DND-41 (cell line): Measurements from ENCODE around the gene CTIF.

Source experiments
- CTCF ChIP-seq: IDR thresholded peaks from 2 replicates; pipeline ENCODE4 v1.5.1; 2012; ENCODE audit warnings: borderline replicate concordance, low read length, moderate library complexity, mild to moderate bottlenecking; ENCODE audit not compliant: poor library complexity, severe bottlenecking; ENCODE audit errors: extremely low read depth
- EZH2 ChIP-seq: IDR thresholded peaks from 3 replicates; pipeline ENCODE4 v1.6.1; 2012; ENCODE audit warnings: borderline replicate concordance, low read depth, mild to moderate bottlenecking, moderate library complexity, low read length, inconsistent platforms; ENCODE audit not compliant: severe bottlenecking

DNA sequence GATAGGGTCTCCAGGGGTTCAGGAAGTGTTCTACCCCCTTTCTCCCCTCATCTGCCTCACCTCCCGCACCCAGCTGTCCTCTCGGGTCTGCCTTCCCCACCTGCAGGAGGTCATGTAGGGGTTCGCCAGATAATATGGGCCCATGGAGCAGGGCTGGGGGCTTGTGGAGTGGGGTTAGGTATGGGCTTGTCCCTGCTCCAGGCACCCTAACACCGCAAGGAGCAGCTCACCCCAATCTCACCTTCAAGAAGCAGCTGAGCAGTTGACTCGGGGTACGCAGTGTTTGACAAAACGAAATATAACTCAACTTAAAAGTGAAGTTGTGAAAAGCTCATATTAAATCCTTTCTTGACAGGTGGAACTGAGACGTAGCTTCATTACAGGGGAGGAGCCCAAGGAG lies 99.6 kb downstream of the CTIF start:
- TF ChIP-seq CTCF = no peak
- no peak for TF ChIP-seq EZH2
